Left ventricle myocardium superior (tissue), 1 donor: ENCODE measurements around the gene RBMY1E. TPM values are rescaled to one million over a fixed set of nuclear protein-coding genes. Genes with fewer than 3 reads are reported as not detected.
"Not testable (repeated sequence)": the region's sequence is repeated elsewhere in the genome, so short reads cannot be mapped to it uniquely, and the experiment has no call there.

Source experiments
- ATAC-seq: fragments of 200-7000 bp; cut with Tn5 transposase; one replicate; pipeline ENCODE4 v1.9.1; 2020; ENCODE audit warnings: mild to moderate bottlenecking, moderate library complexity
- DNase-seq: peaks from one replicate; pipeline ENCODE4 v3.0.0-alpha.2; 2020
- intact Hi-C: fragments of 100-400 bp; cut with micrococcal nuclease; formaldehyde crosslinking; loops from one replicate; pipeline ENCODE4 v1.11.0; 2022
- long read RNA-seq: library from polyadenylated mRNA; unstranded; transcript quantifications from one replicate; pipeline ENCODE4 v2.0.0, GENCODE V29; 2021
- total RNA-seq: library from RNA; stranded (reverse); fragmentation: NEBNext Ultra II Directional; extraction: Animal tissue kit (Norgen Biotek cat#: 25700); gene quantifications from one replicate; pipeline ENCODE4 v1.2.1, GENCODE V29; 2021
- donor health status: DM: no; HTN: yes; CAD: no; lungs with severe emphysema.

RBMY1E gene
- total RNA-seq: not detected
- long read RNA-seq: 0 reads

- DNase-seq, intact Hi-C loops, ATAC-seq: not testable (repeated sequence)
These were observed at the start of gene RBMY1E for GRCh38 chrY:21917932-21918331. RBMY1E (minus strand) TSS chrY:21918032; CDS start chrY:21916054, 1,978 bp downstream.

GRCh38 chrY:21894426-21894825 lies 23.4 kb downstream of the RBMY1E start, which contains the start of gene RBMY1D:
RBMY1D (minus strand) TSS chrY:21894526; CDS start chrY:21892513, 2,013 bp downstream.
- ATAC-seq, DNase-seq, intact Hi-C loops: not testable (repeated sequence)

GRCh38 chrY:21869407-21870076 lies 48.3 kb downstream of the RBMY1E start:
- DNase-seq, intact Hi-C loops, ATAC-seq: not testable (repeated sequence)

Other genes starting within 250 kb of the RBMY1E start
- not detected for gene RBMY1D, start 23.5 kb downstream of the RBMY1E start, total RNA-seq